Erythroblast (primary cell): ENCODE measurements around the gene EFCC1.
"Not testable (repeated sequence)": the region's sequence is repeated elsewhere in the genome, so short reads cannot be mapped to it uniquely, and the experiment has no call there.

ENCODE experiments used
- DNase-seq, 2 experiments: peaks; one replicate each; lab custom pipeline; 2025; lab: John Stamatoyannopoulos, UW
- GATA1 ChIP-seq: IDR thresholded peaks from 2 replicates; pipeline ENCODE4 v1.6.1; 2011; ENCODE audit warnings: low read depth, mild to moderate bottlenecking, control low read depth, low read length, moderate library complexity
- POLR2A ChIP-seq: IDR thresholded peaks from 2 replicates; pipeline ENCODE4 v1.6.1; 2011; ENCODE audit warnings: mild to moderate bottlenecking, low read length

The EFCC1 gene

GRCh38 chr3:129065016-129065719, 64.1 kb downstream of the EFCC1 start:
- TF ChIP-seq POLR2A (peak; percentile 44), GATA1 (no peak)

GRCh38 chr3:129065720-129066073, 64.6 kb downstream of the EFCC1 start:
- no peak for TF ChIP-seq GATA1
- peak; percentile 41 for TF ChIP-seq POLR2A
- peak; percentile 57 to 74 for DNase-seq

More at GRCh38 chr3:129065016-129065719, 64.1 kb downstream of the EFCC1 start:
- no peak for DNase-seq

GRCh38 chr3:129067719-129068118, 66.6 kb downstream of the EFCC1 start:
- DNase-seq = peak; percentile 55 to 84
- peak; percentile 30 for TF ChIP-seq POLR2A

GRCh38 chr3:129068291-129068886, 67.3 kb downstream of the EFCC1 start:
- peak; percentile 65 to 74 for DNase-seq
- no peak for TF ChIP-seq POLR2A
- TF ChIP-seq GATA1 = no peak

DNA sequence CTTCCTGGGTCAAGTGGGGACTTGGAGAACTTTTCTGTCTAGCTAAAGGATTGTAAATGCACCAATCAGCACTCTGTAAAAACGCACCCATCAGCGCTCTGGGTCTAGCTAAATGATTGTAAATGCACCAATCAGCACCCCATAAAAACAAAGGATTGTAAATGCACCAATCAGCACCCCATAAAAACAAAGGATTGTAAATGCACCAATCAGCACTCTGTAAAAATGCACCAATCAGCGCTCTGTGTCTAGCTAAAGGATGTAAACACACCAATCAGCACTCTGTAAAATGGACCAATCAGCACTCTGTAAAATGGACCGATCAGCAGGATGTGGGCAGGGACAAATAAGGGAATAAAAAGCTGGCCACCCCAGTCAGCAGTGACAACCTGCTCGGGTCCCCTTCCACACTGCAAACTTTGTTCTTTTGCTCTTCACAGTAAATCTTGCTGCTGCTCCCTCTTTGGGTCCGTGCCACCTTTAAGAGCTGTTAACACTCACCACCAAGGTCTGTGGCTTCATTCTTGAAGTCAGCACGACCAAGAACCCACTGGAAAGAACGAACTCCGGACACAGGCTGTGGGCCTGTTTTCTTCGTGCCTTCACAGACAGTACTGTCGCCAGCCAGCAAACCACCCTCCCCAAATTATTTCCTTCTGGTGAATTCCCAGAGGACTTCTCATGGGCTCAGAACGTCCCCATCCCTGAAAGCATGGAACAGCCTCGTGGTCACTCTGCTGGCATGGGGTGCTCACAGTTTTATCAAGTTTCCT, 68.4 kb downstream of the EFCC1 start:
- peak in 1 of 2 experiments; percentile 51 for DNase-seq

GRCh38 chr3:129070086-129070885, 69.2 kb downstream of the EFCC1 start:
- TF ChIP-seq GATA1 (no peak), POLR2A (no peak)
- no peak for DNase-seq

GRCh38 chr3:129077222-129077621, 76.1 kb downstream of the EFCC1 start:
- peak in 1 of 2 experiments; percentile 24 for DNase-seq
- no peak for TF ChIP-seq GATA1
- no peak for TF ChIP-seq POLR2A

- no peak for DNase-seq
- TF ChIP-seq GATA1 (no peak), POLR2A (no peak)
Observed at GRCh38 chr3:129078510-129078909, 77.4 kb downstream of the EFCC1 start.

DNA sequence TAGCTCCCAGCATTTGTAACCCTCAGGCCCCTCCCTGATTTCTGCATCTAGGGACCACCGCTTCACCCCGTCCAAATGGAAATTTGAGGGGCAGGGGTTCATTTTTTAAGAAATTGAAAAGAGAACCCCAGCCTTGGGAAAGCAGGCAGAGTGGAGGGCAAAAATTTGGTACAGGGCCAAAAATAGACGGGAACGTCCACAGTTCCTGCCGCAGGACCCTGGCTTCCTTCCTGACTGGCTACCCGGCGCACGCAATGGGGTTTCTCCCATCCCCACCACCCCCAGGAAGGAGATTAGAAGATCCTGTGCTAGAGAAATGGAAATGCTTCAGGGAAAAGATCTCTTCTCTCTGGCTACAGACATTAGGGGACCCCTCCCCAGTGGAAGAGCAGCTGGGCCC, 80.4 kb downstream of the EFCC1 start:
- TF ChIP-seq GATA1 = no peak
- TF ChIP-seq POLR2A = no peak
- no peak for DNase-seq

GRCh38 chr3:129082026-129082425, 80.9 kb downstream of the EFCC1 start:
- no peak for DNase-seq
- TF ChIP-seq GATA1 (no peak), POLR2A (no peak)

GRCh38 chr3:129084501-129084900, 83.4 kb downstream of the EFCC1 start:
- no peak for TF ChIP-seq POLR2A
- TF ChIP-seq GATA1 = no peak
- no peak for DNase-seq

GRCh38 chr3:129085165-129085715, 84.1 kb downstream of the EFCC1 start:
- DNase-seq = no peak
- no peak for TF ChIP-seq POLR2A
- TF ChIP-seq GATA1 = no peak

GRCh38 chr3:129085818-129086217, 84.7 kb downstream of the EFCC1 start:
- TF ChIP-seq GATA1 = no peak
- no peak for TF ChIP-seq POLR2A
- DNase-seq = no peak

DNA sequence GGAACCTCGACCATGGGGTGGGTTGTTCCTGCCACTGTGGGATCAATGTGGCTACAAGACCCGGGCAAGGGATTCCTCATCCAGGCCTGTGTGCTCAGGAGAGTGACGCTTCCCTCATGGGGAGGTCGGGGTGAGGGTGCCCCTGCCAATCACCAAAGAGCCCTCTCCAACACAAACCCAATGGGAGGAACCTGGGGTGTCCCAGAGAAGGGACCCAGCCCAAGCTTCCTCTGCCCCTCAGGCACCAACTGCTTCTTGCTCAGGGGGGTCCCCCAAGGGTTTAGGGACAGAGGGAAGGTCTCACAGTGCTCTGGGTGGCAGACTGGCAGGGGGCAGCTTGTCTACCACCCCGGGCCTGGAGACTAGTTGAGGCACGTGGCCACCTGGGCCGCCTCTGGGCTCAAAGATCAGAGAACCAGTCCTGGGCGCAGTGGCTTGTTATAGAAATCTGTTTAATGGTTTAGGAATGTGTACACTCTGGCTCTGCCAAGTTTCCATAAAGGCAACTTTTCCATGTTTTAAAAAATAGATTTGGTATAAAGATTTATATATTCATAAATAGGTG, 86.1 kb downstream of the EFCC1 start:
- no peak for DNase-seq
- TF ChIP-seq GATA1 (no peak), POLR2A (no peak)

DNA sequence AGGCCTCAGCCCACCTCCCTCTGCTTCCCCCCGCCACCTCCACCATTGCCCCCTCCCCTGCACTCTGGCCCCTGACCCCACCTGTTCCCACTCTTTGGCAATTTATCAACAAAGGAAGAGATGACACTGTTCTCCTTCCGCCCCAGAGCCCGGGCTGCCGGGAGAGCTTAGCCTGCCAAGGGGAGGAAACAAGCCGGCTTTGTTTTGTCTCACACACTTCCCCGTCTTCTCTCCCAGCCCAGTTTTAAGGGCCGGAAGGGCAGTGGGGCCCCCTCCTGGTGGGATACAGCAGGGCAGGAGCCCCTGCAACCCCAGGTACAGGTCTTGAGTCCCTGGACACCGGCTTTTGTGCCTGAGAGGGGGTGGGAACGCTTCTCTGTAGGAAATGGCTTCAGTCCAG, 86.8 kb downstream of the EFCC1 start:
- DNase-seq = peak; percentile 65 to 78

DNA sequence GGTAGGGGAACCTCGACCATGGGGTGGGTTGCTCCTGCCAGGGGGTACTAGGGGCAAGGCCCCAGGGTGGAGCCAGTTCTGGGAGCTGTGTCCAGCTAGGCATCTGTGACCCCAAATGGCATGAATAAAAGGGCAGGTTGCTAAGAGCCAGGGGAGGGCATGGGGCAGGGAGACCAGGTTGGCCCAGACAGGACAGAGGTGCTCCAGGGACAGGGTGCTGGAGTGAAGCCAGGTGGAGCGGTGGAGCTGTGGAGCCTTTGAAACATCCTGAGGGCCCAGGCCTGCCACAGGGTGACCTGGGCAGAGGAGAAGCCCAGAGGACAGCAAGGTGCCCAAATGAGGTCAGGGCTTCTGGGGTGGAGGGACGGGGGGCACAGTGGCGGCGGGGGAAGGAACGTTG, 87.2 kb downstream of the EFCC1 start:
- not testable (repeated sequence) for DNase-seq
